OCI-LY7 (cell line): ENCODE measurements around the gene ATP6V1C2. TPM values are rescaled to one million over a fixed set of nuclear protein-coding genes. Genes with fewer than 3 reads are reported as not detected.
A peak's percentile ranks its signal among the peaks of the same experiment; 100 is the strongest.

Experiments used
- BruUV-seq: library from RNA; stranded (reverse); fragments of 400-500 nt; replicated peaks from 2 replicates; lab custom pipeline; 2021; lab: Mats Ljungman, UMichigan
- CTCF ChIA-PET: fragments of 300-600 bp; sonication (Branson Sonifier 250); formaldehyde crosslinking; loops from one replicate; lab custom pipeline; 2022; ENCODE audit warnings: antibody characterized with exemption; ENCODE audit not compliant: unreplicated experiment; lab: Charles Lee
- POLR2A ChIA-PET: fragments of 300-600 bp; sonication (Branson Sonifier 250); formaldehyde crosslinking; loops from one replicate; lab custom pipeline; 2022; ENCODE audit warnings: antibody characterized with exemption; lab: Charles Lee
- DNase-seq: peaks from one replicate; pipeline ENCODE4 v3.0.0-alpha.2; 2015; ENCODE audit warnings: low spot score
- H2AFZ ChIP-seq: fragments of 200-600 bp; sonication (generic), shearing (Covaris generic); 2 replicates; pipeline ENCODE4 v1.6.1; 2014; ENCODE audit warnings: mild to moderate bottlenecking, antibody characterized with exemption, low read length, moderate library complexity
- H3K27ac ChIP-seq: fragments of 200-600 bp; sonication (generic); 2 replicates; pipeline ENCODE4 v1.5.1; 2014; ENCODE audit warnings: mixed run types, low read depth, mild to moderate bottlenecking, moderate library complexity, low read length, inconsistent platforms; ENCODE audit not compliant: poor library complexity, severe bottlenecking
- H3K36me3 ChIP-seq: fragments of 200-600 bp; sonication (generic); 2 replicates; pipeline ENCODE4 v1.6.1; 2014; ENCODE audit warnings: mild to moderate bottlenecking, antibody characterized with exemption, low read length, moderate library complexity, mixed read lengths; ENCODE audit not compliant: insufficient read depth
- H3K4me1 ChIP-seq: fragments of 200-600 bp; sonication (generic); 2 replicates; pipeline ENCODE4 v1.5.1; 2014; ENCODE audit warnings: mild to moderate bottlenecking, low read length; ENCODE audit not compliant: insufficient read depth, poor library complexity, severe bottlenecking
- H3K4me2 ChIP-seq: fragments of 200-600 bp; sonication (generic); 2 replicates; pipeline ENCODE4 v1.6.1; 2014; ENCODE audit warnings: mild to moderate bottlenecking, low read length
- H3K4me3 ChIP-seq: fragments of 200-600 bp; sonication (generic); 2 replicates; pipeline ENCODE4 v1.5.1; 2014; ENCODE audit warnings: mild to moderate bottlenecking, low read depth, low read length; ENCODE audit not compliant: poor library complexity, severe bottlenecking
- H3K79me2 ChIP-seq: fragments of 200-600 bp; sonication (generic); 2 replicates; pipeline ENCODE4 v1.6.1; 2016; ENCODE audit warnings: low read depth, mild to moderate bottlenecking, low read length, moderate library complexity, mixed read lengths; ENCODE audit not compliant: insufficient read depth
- H3K9me2 ChIP-seq: fragments of 200-600 bp; sonication (generic); 2 replicates; pipeline ENCODE4 v1.6.1; 2016; ENCODE audit warnings: mild to moderate bottlenecking, low read length, mixed read lengths; ENCODE audit not compliant: insufficient read depth
- H3K9me3 ChIP-seq: fragments of 200-600 bp; sonication (generic); 2 replicates; pipeline ENCODE4 v1.6.1; 2014; ENCODE audit warnings: mild to moderate bottlenecking, mixed run types, low read length, mixed read lengths
- H4K20me1 ChIP-seq: fragments of 200-600 bp; sonication (generic); 2 replicates; pipeline ENCODE4 v1.6.1; 2014; ENCODE audit warnings: mild to moderate bottlenecking, antibody characterized with exemption, low read length, moderate library complexity, mixed read lengths; ENCODE audit not compliant: insufficient read depth
- EZH2phosphoT487 ChIP-seq: fragments of 200-600 bp; sonication (generic); IDR thresholded peaks from 2 replicates; pipeline ENCODE4 v1.6.1; 2018; ENCODE audit warnings: low read depth, borderline replicate concordance, mild to moderate bottlenecking, mixed run types, antibody characterized with exemption, low read length, moderate library complexity, mixed read lengths
- intact Hi-C: fragments of 100-400 bp; cut with micrococcal nuclease; formaldehyde crosslinking; loops from one replicate; pipeline ENCODE4 v1.10.0; 2022; ENCODE audit not compliant: unreplicated experiment
- total RNA-seq, 2 experiments: library from RNA; depleted of rRNA in 1 of 2; stranded (reverse); fragments of >200 nt in 1 of 2; shearing (Covaris generic) in 1 of 2; gene quantifications; 2 replicates each; pipeline ENCODE4 v1.2.3, GENCODE V29; 2014 to 2022
- TF ChIP-seq, protein P1 (sequence below): fragments of 200-600 bp; sonication (generic); conservative IDR thresholded peaks from 2 replicates; pipeline ENCODE4 v1.5.1; 2014; ENCODE audit warnings: mild to moderate bottlenecking, antibody characterized with exemption, low read length, moderate library complexity, mixed read lengths

The ATP6V1C2 gene
- total RNA-seq, 2 experiments from 2014 or later, result 0.13 TPM; not detected in 1

DNA sequence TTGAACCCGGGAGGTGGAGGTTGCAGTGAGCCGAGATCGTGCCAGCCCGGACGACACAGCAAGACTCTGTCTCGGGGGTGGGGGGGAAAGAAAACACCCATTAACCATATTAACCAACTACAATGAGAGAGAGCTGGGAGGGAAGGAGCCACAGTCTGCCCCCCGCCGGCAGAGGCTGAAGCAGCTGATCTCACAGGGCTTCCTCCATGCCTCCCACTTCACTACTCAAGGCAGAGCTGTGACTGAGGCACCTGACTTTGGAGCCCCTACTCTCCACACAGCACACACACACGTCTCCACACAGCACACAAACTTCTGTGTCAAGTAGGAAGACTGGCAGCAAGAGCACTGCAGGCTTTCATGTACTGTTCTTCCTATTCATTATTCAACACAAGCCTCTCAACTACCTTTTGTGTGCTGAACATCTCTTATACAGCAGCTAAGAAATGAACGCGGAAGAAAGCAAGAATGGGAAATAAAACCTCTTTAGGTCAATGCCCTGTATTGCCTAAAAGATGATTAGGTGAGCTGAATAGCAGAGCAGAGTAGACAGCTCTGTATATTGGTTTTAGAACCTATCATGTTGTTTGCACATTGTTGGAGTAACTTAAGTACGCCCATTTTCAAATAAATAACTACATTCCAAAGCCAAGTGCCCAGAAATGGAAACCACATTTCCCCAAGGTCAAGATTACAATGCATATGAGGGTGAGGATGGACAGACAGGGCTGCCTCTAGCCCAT is 65.0 kb downstream of the ATP6V1C2 start:
- H3K4me2 ChIP-seq, result no peak overlapping the region
- H2AFZ ChIP-seq, result no peak overlapping the region
- no peaks in the 10 kb centered on the region for H4K20me1 ChIP-seq
- ChIA-PET CTCF (interaction anchor here (1.0 kb wide), 1 partner anchor 47 kb away, joined by 7 read pairs; no protein-coding TSS in a partner anchor), POLR2A (interaction anchor here (0.7 kb wide), 1 partner anchor 31 kb away, joined by 5 read pairs; no protein-coding TSS in a partner anchor)
- H3K9me2 ChIP-seq, result no peaks in the 10 kb centered on the region
- BruUV-seq, result no TSS peak
- H3K79me2 ChIP-seq, result no peaks in the 10 kb centered on the region
- no peaks in the 10 kb centered on the region for H3K4me1 ChIP-seq
- H3K9me3 ChIP-seq, result no peaks in the 10 kb centered on the region
- no peak overlapping the region for H3K4me3 ChIP-seq
- no peak for DNase-seq
- TF ChIP-seq, protein P1, sequence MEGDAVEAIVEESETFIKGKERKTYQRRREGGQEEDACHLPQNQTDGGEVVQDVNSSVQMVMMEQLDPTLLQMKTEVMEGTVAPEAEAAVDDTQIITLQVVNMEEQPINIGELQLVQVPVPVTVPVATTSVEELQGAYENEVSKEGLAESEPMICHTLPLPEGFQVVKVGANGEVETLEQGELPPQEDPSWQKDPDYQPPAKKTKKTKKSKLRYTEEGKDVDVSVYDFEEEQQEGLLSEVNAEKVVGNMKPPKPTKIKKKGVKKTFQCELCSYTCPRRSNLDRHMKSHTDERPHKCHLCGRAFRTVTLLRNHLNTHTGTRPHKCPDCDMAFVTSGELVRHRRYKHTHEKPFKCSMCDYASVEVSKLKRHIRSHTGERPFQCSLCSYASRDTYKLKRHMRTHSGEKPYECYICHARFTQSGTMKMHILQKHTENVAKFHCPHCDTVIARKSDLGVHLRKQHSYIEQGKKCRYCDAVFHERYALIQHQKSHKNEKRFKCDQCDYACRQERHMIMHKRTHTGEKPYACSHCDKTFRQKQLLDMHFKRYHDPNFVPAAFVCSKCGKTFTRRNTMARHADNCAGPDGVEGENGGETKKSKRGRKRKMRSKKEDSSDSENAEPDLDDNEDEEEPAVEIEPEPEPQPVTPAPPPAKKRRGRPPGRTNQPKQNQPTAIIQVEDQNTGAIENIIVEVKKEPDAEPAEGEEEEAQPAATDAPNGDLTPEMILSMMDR, result no peak
- no peak for TF ChIP-seq EZH2phosphoT487
- intact Hi-C loops, result no loop called here
- peaks cover 98% of the 10 kb centered on the region for H3K36me3 ChIP-seq
- H3K27ac ChIP-seq, result no peak overlapping the region

DNA sequence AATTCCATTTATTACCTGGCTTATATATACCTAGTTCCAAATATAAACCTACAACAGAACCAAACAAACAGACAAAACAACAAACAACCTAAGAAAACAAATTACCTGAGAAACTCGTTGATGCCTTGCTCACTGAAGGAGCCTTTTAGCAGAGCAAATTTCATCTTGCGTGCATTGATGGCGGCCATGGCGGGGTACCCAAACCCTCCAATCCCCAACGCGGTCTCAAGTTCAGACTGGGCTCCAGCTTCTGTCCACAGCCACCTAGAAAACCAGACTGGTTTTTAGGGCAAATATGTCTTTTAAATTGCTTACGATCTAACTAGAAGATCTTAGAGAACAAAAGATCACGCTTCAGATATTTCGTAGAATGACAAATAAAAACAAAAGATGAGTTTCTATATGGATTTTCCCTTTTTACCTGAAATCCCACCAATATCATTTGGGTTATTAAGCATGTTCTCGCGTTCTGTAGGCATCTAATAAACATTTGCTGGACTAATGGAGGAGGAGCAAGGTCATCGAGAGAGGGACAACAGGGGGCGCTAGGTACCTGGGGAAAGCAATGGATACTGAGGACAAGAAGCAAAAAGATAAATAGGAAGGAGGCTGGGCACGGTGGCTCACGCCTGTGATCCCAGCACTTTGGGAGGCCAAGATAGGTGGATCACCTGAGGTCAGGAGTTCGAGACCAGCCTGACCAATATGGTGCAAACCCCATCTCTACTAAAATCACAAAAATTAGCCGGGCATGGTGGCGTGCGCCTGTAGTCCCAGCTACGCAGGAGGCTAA is 65.9 kb downstream of the ATP6V1C2 start:
- BruUV-seq, result no TSS peak
- Histone ChIP-seq H3K9me3 (no peaks in the 10 kb centered on the region), H3K4me2 (no peak overlapping the region), H3K9me2 (no peaks in the 10 kb centered on the region), H3K36me3 (peaks cover 98% of the 10 kb centered on the region), H3K79me2 (no peaks in the 10 kb centered on the region), H3K27ac (no peak overlapping the region), H2AFZ (no peak overlapping the region), H3K4me3 (no peak overlapping the region), H4K20me1 (no peaks in the 10 kb centered on the region), H3K4me1 (no peaks in the 10 kb centered on the region)
- ChIA-PET POLR2A (no interaction called here), CTCF (interaction anchor here (1.0 kb wide), 1 partner anchor 46 kb away, joined by 7 read pairs; no protein-coding TSS in a partner anchor)
- intact Hi-C loops, result loop anchor here (1.0 kb wide), 1 partner anchor 45 kb away; no protein-coding TSS in a partner anchor
- no peak for TF ChIP-seq EZH2phosphoT487
- TF ChIP-seq, protein P1, result peak; percentile 70
- DNase-seq, result peak; percentile 18
